NB4 (cell line): Measurements from ENCODE around the gene PIP.

Source experiments
- CTCF ChIP-seq: IDR thresholded peaks from one replicate; pipeline ENCODE4 v1.5.1; 2012; ENCODE audit warnings: low read depth, low read length
- MYC ChIP-seq: IDR thresholded peaks from 2 replicates; pipeline ENCODE4 v1.6.1; 2011; ENCODE audit warnings: low read depth, low read length
- POLR2A ChIP-seq: IDR thresholded peaks from 2 replicates; pipeline ENCODE4 v1.6.1; 2011; ENCODE audit warnings: mild to moderate bottlenecking; ENCODE audit not compliant: insufficient read length; ENCODE audit errors: extremely low read depth

- TF ChIP-seq MYC (no peak), POLR2A (no peak), CTCF (no peak)
Observed at GRCh38 chr7:143129051-143129450, 2.8 kb upstream of the PIP start.
